Neural progenitor cell (in vitro differentiated cells): ENCODE measurements around the gene PTPRN2. TPM values are rescaled to one million over a fixed set of nuclear protein-coding genes. Genes with fewer than 3 reads are reported as not detected.
"Not testable (repeated sequence)": the region's sequence is repeated elsewhere in the genome, so short reads cannot be mapped to it uniquely, and the experiment has no call there.

Source experiments
- DNase-seq: peaks from one replicate; pipeline ENCODE4 v3.0.0-alpha.2; 2016; ENCODE audit warnings: low spot score
- H2AFZ ChIP-seq: fragments of 200-600 bp; sonication (generic); replicated peaks from 2 replicates; pipeline ENCODE4 v1.6.1; 2016; ENCODE audit warnings: antibody characterized with exemption
- H3F3A ChIP-seq: fragments of 200-600 bp; sonication (generic); 2 replicates; pipeline ENCODE4 v1.6.1; 2016; ENCODE audit warnings: antibody characterized with exemption, low read depth
- H3K27ac ChIP-seq: fragments of 200-600 bp; sonication (generic); 2 replicates; pipeline ENCODE4 v1.5.1; 2016; ENCODE audit warnings: mild to moderate bottlenecking
- H3K27me3 ChIP-seq: fragments of 200-600 bp; sonication (generic); 2 replicates; pipeline ENCODE4 v1.6.1; 2016; ENCODE audit warnings: mild to moderate bottlenecking, moderate library complexity
- H3K36me3 ChIP-seq: fragments of 200-600 bp; sonication (generic); 2 replicates; pipeline ENCODE4 v1.5.1; 2016
- H3K4me1 ChIP-seq: fragments of 200-600 bp; sonication (generic); 2 replicates; pipeline ENCODE4 v1.6.1; 2016; ENCODE audit warnings: mixed run types
- H3K4me2 ChIP-seq: fragments of 200-600 bp; sonication (generic); 2 replicates; pipeline ENCODE4 v1.6.1; 2016
- H3K4me3 ChIP-seq: fragments of 200-600 bp; sonication (generic); 2 replicates; pipeline ENCODE4 v1.5.1; 2016
- H3K79me2 ChIP-seq: fragments of 200-600 bp; sonication (generic); 2 replicates; pipeline ENCODE4 v1.6.1; 2016; ENCODE audit warnings: low read depth
- H3K9ac ChIP-seq: fragments of 200-600 bp; sonication (generic); 2 replicates; pipeline ENCODE4 v1.6.1; 2016
- H3K9me3 ChIP-seq: fragments of 200-600 bp; sonication (generic); 2 replicates; pipeline ENCODE4 v1.5.1; 2016; ENCODE audit warnings: low read depth
- H4K20me1 ChIP-seq: fragments of 200-600 bp; sonication (generic); 2 replicates; pipeline ENCODE4 v1.6.1; 2016; ENCODE audit warnings: low read depth
- H3K27ac Mint-ChIP-seq: 3 replicates; pipeline ENCODE4 v1.8.0; 2021; ENCODE audit warnings: mixed read lengths
- H3K27me3 Mint-ChIP-seq: 2 replicates; pipeline ENCODE4 v1.8.0; 2022; ENCODE audit warnings: low read depth, mild to moderate bottlenecking, inconsistent platforms, moderate library complexity, mixed read lengths; ENCODE audit not compliant: insufficient read depth
- H3K36me3 Mint-ChIP-seq: 3 replicates; pipeline ENCODE4 v1.8.0; 2021; ENCODE audit warnings: mixed read lengths
- H3K4me1 Mint-ChIP-seq: 3 replicates; pipeline ENCODE4 v1.8.0; 2021; ENCODE audit warnings: mixed read lengths
- H3K4me3 Mint-ChIP-seq: 3 replicates; pipeline ENCODE4 v1.8.0; 2021; ENCODE audit warnings: mild to moderate bottlenecking, moderate library complexity, mixed read lengths
- H3K9me3 Mint-ChIP-seq: 3 replicates; pipeline ENCODE4 v1.8.0; 2020; ENCODE audit warnings: mixed read lengths
- CTCF ChIP-seq: fragments of 200-600 bp; sonication (generic); IDR thresholded peaks from 2 replicates; pipeline ENCODE4 v1.5.1; 2017; ENCODE audit warnings: antibody characterized with exemption, mild to moderate bottlenecking
- EZH2 ChIP-seq: fragments of 200-600 bp; sonication (generic); IDR thresholded peaks from 2 replicates; pipeline ENCODE4 v1.6.1; 2017; ENCODE audit warnings: antibody characterized with exemption, mild to moderate bottlenecking, moderate library complexity
- EZH2phosphoT487 ChIP-seq: fragments of 200-600 bp; sonication (generic); IDR thresholded peaks from 2 replicates; pipeline ENCODE4 v1.6.1; 2017; ENCODE audit warnings: antibody characterized with exemption
- total RNA-seq: library from RNA; depleted of rRNA; stranded (reverse); fragments of >200 nt; gene quantifications from 2 replicates; pipeline ENCODE4 v1.2.3, GENCODE V29; 2015; ENCODE audit warnings: low replicate concordance

PTPRN2 gene
- total RNA-seq, 1 donor from 2014 or later, result 3.0 TPM

- H3K79me2 ChIP-seq, result no peaks in the 10 kb centered on the region
- H3K27ac Mint-ChIP-seq, result no peak overlapping the region
- H3K4me2 ChIP-seq, result no peak overlapping the region
- H3K36me3 Mint-ChIP-seq, result no peaks in the 10 kb centered on the region
- H3K27me3 ChIP-seq, result no peaks in the 10 kb centered on the region
- no peak overlapping the region for H3K4me3 Mint-ChIP-seq
- no peaks in the 10 kb centered on the region for H3F3A ChIP-seq
- no peak for DNase-seq
- peaks cover 10% of the 10 kb centered on the region for H3K27me3 Mint-ChIP-seq
- H3K9me3 Mint-ChIP-seq, result no peaks in the 10 kb centered on the region
- H3K36me3 ChIP-seq, result no peaks in the 10 kb centered on the region
- TF ChIP-seq EZH2 (no peak), EZH2phosphoT487 (no peak), CTCF (no peak)
- H3K4me1 ChIP-seq, result peaks cover 7% of the 10 kb centered on the region
- no peaks in the 10 kb centered on the region for H3K9me3 ChIP-seq
- no peak overlapping the region for H3K4me3 ChIP-seq
- H2AFZ ChIP-seq, result no peak overlapping the region
- no peak overlapping the region for H3K9ac ChIP-seq
- peaks cover 17% of the 10 kb centered on the region for H3K4me1 Mint-ChIP-seq
- no peak overlapping the region for H3K27ac ChIP-seq
- H4K20me1 ChIP-seq, result no peaks in the 10 kb centered on the region
Observed at GRCh38 chr7:158255558-158255957, 332.1 kb downstream of the PTPRN2 start.

- TF ChIP-seq EZH2, result no peak
- TF ChIP-seq EZH2phosphoT487, result no peak
- TF ChIP-seq CTCF, result no peak
- no peak overlapping the region for H2AFZ ChIP-seq
- no peaks in the 10 kb centered on the region for H3K27me3 ChIP-seq
- no peaks in the 10 kb centered on the region for H3F3A ChIP-seq
- Mint-ChIP-seq H3K4me3 (no peak overlapping the region), H3K9me3 (no peaks in the 10 kb centered on the region), H3K27ac (no peak overlapping the region), H3K36me3 (no peaks in the 10 kb centered on the region), H3K27me3 (peaks cover 10% of the 10 kb centered on the region), H3K4me1 (peaks cover 13% of the 10 kb centered on the region)
- no peak overlapping the region for H3K27ac ChIP-seq
- DNase-seq, result no peak
- no peak overlapping the region for H3K4me2 ChIP-seq
- H3K36me3 ChIP-seq, result no peaks in the 10 kb centered on the region
- H4K20me1 ChIP-seq, result no peaks in the 10 kb centered on the region
- no peak overlapping the region for H3K9ac ChIP-seq
- no peak overlapping the region for H3K4me3 ChIP-seq
- H3K4me1 ChIP-seq, result peaks cover 3% of the 10 kb centered on the region
- no peaks in the 10 kb centered on the region for H3K9me3 ChIP-seq
- no peaks in the 10 kb centered on the region for H3K79me2 ChIP-seq
Observed at GRCh38 chr7:158255156-158255555, 332.5 kb downstream of the PTPRN2 start.

- not testable (repeated sequence) for DNase-seq, H3K27ac ChIP-seq, H3K27me3 Mint-ChIP-seq, H3K9me3 Mint-ChIP-seq, H3K4me1 ChIP-seq, H4K20me1 ChIP-seq, H3K9ac ChIP-seq, H3K27ac Mint-ChIP-seq, H3F3A ChIP-seq, H3K79me2 ChIP-seq, H3K4me1 Mint-ChIP-seq, H3K4me3 Mint-ChIP-seq, H3K36me3 ChIP-seq, H3K4me3 ChIP-seq, H3K4me2 ChIP-seq, H3K27me3 ChIP-seq, H3K36me3 Mint-ChIP-seq, H2AFZ ChIP-seq, H3K9me3 ChIP-seq
Observed at GRCh38 chr7:158253670-158254045, 334.0 kb downstream of the PTPRN2 start.

- Histone ChIP-seq H3K4me2 (no peak overlapping the region), H3K27ac (no peak overlapping the region), H3K27me3 (no peaks in the 10 kb centered on the region), H2AFZ (no peak overlapping the region), H3K9ac (no peak overlapping the region), H3K9me3 (no peaks in the 10 kb centered on the region), H4K20me1 (no peaks in the 10 kb centered on the region), H3K36me3 (no peaks in the 10 kb centered on the region), H3K4me3 (no peak overlapping the region), H3F3A (peaks cover 10% of the 10 kb centered on the region), H3K4me1 (no peaks in the 10 kb centered on the region), H3K79me2 (no peaks in the 10 kb centered on the region)
- Mint-ChIP-seq H3K27me3 (peaks cover 7% of the 10 kb centered on the region), H3K9me3 (no peaks in the 10 kb centered on the region), H3K4me1 (peaks cover 6% of the 10 kb centered on the region), H3K4me3 (no peak overlapping the region), H3K27ac (no peak overlapping the region), H3K36me3 (no peaks in the 10 kb centered on the region)
- TF ChIP-seq EZH2, result no peak
- no peak for TF ChIP-seq EZH2phosphoT487
- no peak for TF ChIP-seq CTCF
- no peak for DNase-seq
Observed at GRCh38 chr7:158252837-158253669, 334.6 kb downstream of the PTPRN2 start.
